ENCODE results near the gene STAU1.

Gene STAU1

GRCh38 chr20:49074521-49074920, 113.6 kb downstream of the STAU1 start:
- no peak for DNase-seq

Measured in amygdala (tissue), 56 donors.